ENCODE measurements around the gene SEMA3C.

- TF ChIP-seq POLR2A (IDR thresholded peaks at IDR 0.05) (no peak), CTCF (IDR thresholded peaks at IDR 0.05 in 8 of 11, conservative IDR thresholded peaks at IDR 0.05 in 3 of 11) (no peak)
These were observed 73.9 kb downstream of the SEMA3C start for GRCh38 chr7:80844916-80845315.

Measured in spleen (tissue), 7 donors.